Activated T-cell treated with anti-CD3 and anti-CD28 coated beads, Interleukin-2, amount 50 U/mL, for 72 hours (primary cell): Measurements from ENCODE around the gene TFDP2. TPM values are rescaled to one million over a fixed set of nuclear protein-coding genes. Genes with fewer than 3 reads are reported as not detected.
A peak's percentile ranks its signal among the peaks of the same experiment; 100 is the strongest.
"Not testable (repeated sequence)": the region's sequence is repeated elsewhere in the genome, so short reads cannot be mapped to it uniquely, and the experiment has no call there.

Experiments
- ATAC-seq, 2 donors: fragments of 150-1000 bp; cut with Tn5 transposase; replicated peaks in 1 of 2; 2 replicates each; pipeline ENCODE4 v1.10.0; 2021; ENCODE audit warnings: moderate library complexity in 2 of 2, mild to moderate bottlenecking in 1 of 2
- DNase-seq, 2 donors: peaks; one replicate each; pipeline ENCODE4 v3.0.0; 2021 to 2022; ENCODE audit warnings: mixed read lengths in 1 of 2
- H3K27ac Mint-ChIP-seq: one replicate; pipeline ENCODE4 v1.8.0; 2022; ENCODE audit warnings: mild to moderate bottlenecking, moderate library complexity, mixed read lengths
- H3K27me3 Mint-ChIP-seq: one replicate; pipeline ENCODE4 v1.8.0; 2022; ENCODE audit warnings: low read depth, mixed read lengths
- H3K36me3 Mint-ChIP-seq, 2 donors: one replicate each; pipeline ENCODE4 v1.8.0; 2022; ENCODE audit warnings: mixed read lengths in 2 of 2, mild to moderate bottlenecking in 1 of 2; ENCODE audit not compliant: insufficient read depth in 2 of 2
- H3K4me1 Mint-ChIP-seq: one replicate; pipeline ENCODE4 v1.8.0; 2022; ENCODE audit warnings: low read depth, mixed read lengths
- H3K4me3 Mint-ChIP-seq, 2 donors: one replicate each; pipeline ENCODE4 v1.8.0; 2022; ENCODE audit warnings: mild to moderate bottlenecking in 2 of 2, mixed read lengths in 2 of 2, moderate library complexity in 2 of 2
- H3K9me3 Mint-ChIP-seq, 2 donors: one replicate each; pipeline ENCODE4 v1.8.0; 2022; ENCODE audit warnings: mixed read lengths in 2 of 2
- total RNA-seq, 2 donors: library from RNA; stranded (reverse); gene quantifications; one replicate each; pipeline ENCODE4 v1.2.3, GENCODE V29; 2022

TFDP2 gene
- total RNA-seq, 2 donors from 2014 or later: 52.6 to 55.8 TPM

- Mint-ChIP-seq H3K4me1 (peaks cover 5% of the 10 kb centered on the region), H3K4me3 (no peak overlapping the region), H3K27me3 (no peaks in the 10 kb centered on the region), H3K27ac (no peak overlapping the region), H3K9me3 (no peaks in the 10 kb centered on the region), H3K36me3 (no peaks in the 10 kb centered on the region)
- ATAC-seq: no peak
- no peak for DNase-seq
These were observed 156.8 kb downstream of the TFDP2 start for GRCh38 chr3:141992512-141992911.

- Mint-ChIP-seq H3K27me3 (no peaks in the 10 kb centered on the region), H3K9me3 (no peaks in the 10 kb centered on the region), H3K27ac (no peak overlapping the region), H3K4me1 (no peaks in the 10 kb centered on the region), H3K4me3 (no peak overlapping the region), H3K36me3 (no peaks in the 10 kb centered on the region)
- no peak for DNase-seq
- no peak for ATAC-seq
These were observed 162.7 kb downstream of the TFDP2 start for GRCh38 chr3:141986548-141987107.

- Mint-ChIP-seq H3K4me1 (no peaks in the 10 kb centered on the region), H3K27me3 (no peaks in the 10 kb centered on the region), H3K4me3 (no peak overlapping the region), H3K36me3 (peaks cover 1 to 2% of the 10 kb centered on the region in 2 donors), H3K27ac (no peak overlapping the region), H3K9me3 (no peaks in the 10 kb centered on the region)
- DNase-seq (no peak), ATAC-seq (no peak)
These were observed 168.3 kb downstream of the TFDP2 start for GRCh38 chr3:141981084-141981483.

GRCh38 chr3:141979050-141979671 lies 170.2 kb downstream of the TFDP2 start:
- Mint-ChIP-seq H3K9me3 (no peaks in the 10 kb centered on the region), H3K27me3 (no peaks in the 10 kb centered on the region), H3K27ac (no peak overlapping the region), H3K36me3 (peaks cover 1 to 2% of the 10 kb centered on the region in 2 donors), H3K4me3 (no peak overlapping the region), H3K4me1 (no peaks in the 10 kb centered on the region)
- DNase-seq: no peak
- ATAC-seq: peak; percentile 18 to 23

- not testable (repeated sequence) for H3K4me1 Mint-ChIP-seq, H3K36me3 Mint-ChIP-seq, DNase-seq, H3K9me3 Mint-ChIP-seq, H3K27me3 Mint-ChIP-seq, H3K27ac Mint-ChIP-seq, ATAC-seq, H3K4me3 Mint-ChIP-seq
These were observed 174.6 kb downstream of the TFDP2 start for GRCh38 chr3:141974777-141975176.

GRCh38 chr3:141972399-141972798 lies 176.9 kb downstream of the TFDP2 start:
- H3K4me1 Mint-ChIP-seq: peaks cover 4% of the 10 kb centered on the region
- peaks cover 0 to 3% of the 10 kb centered on the region in 2 donors for H3K36me3 Mint-ChIP-seq
- DNase-seq (no peak), ATAC-seq (no peak)
- H3K4me3 Mint-ChIP-seq: no peak overlapping the region
- no peak overlapping the region for H3K27ac Mint-ChIP-seq
- no peaks in the 10 kb centered on the region for H3K9me3 Mint-ChIP-seq
- H3K27me3 Mint-ChIP-seq: no peaks in the 10 kb centered on the region

GRCh38 chr3:141971571-141971970 lies 177.8 kb downstream of the TFDP2 start:
- H3K4me1 Mint-ChIP-seq: peaks cover 4% of the 10 kb centered on the region
- H3K27me3 Mint-ChIP-seq: no peaks in the 10 kb centered on the region
- no peak overlapping the region for H3K4me3 Mint-ChIP-seq
- H3K9me3 Mint-ChIP-seq: no peaks in the 10 kb centered on the region
- H3K27ac Mint-ChIP-seq: no peak overlapping the region
- ATAC-seq (no peak), DNase-seq (no peak)
- H3K36me3 Mint-ChIP-seq: peaks cover 0 to 3% of the 10 kb centered on the region in 2 donors

GRCh38 chr3:141969711-141970110 lies 179.6 kb downstream of the TFDP2 start:
- peaks cover 0 to 3% of the 10 kb centered on the region in 2 donors for H3K36me3 Mint-ChIP-seq
- H3K4me1 Mint-ChIP-seq: peaks cover 4% of the 10 kb centered on the region

GRCh38 chr3:141965471-141965870 lies 183.9 kb downstream of the TFDP2 start:
- no peak for ATAC-seq
- peaks cover 4% of the 10 kb centered on the region for H3K4me1 Mint-ChIP-seq
- no peaks in the 10 kb centered on the region for H3K27me3 Mint-ChIP-seq
- H3K9me3 Mint-ChIP-seq: no peaks in the 10 kb centered on the region
- H3K27ac Mint-ChIP-seq: no peak overlapping the region
- H3K36me3 Mint-ChIP-seq: no peaks in the 10 kb centered on the region
- DNase-seq: no peak
- no peak overlapping the region for H3K4me3 Mint-ChIP-seq

More at GRCh38 chr3:141969711-141970110, 179.6 kb downstream of the TFDP2 start:
- DNase-seq (no peak), ATAC-seq (no peak)
- H3K27me3 Mint-ChIP-seq: no peaks in the 10 kb centered on the region
- H3K27ac Mint-ChIP-seq: no peak overlapping the region
- H3K4me3 Mint-ChIP-seq: no peak overlapping the region
- no peaks in the 10 kb centered on the region for H3K9me3 Mint-ChIP-seq

- H3K9me3 Mint-ChIP-seq: no peaks in the 10 kb centered on the region
- DNase-seq: no peak
- peaks cover 4% of the 10 kb centered on the region for H3K4me1 Mint-ChIP-seq
- no peaks in the 10 kb centered on the region for H3K36me3 Mint-ChIP-seq
- no peak for ATAC-seq
- no peak overlapping the region for H3K4me3 Mint-ChIP-seq
- H3K27me3 Mint-ChIP-seq: no peaks in the 10 kb centered on the region
- no peak overlapping the region for H3K27ac Mint-ChIP-seq
These were observed 186.0 kb downstream of the TFDP2 start for GRCh38 chr3:141963301-141963700.

GRCh38 chr3:141960731-141961130 lies 188.6 kb downstream of the TFDP2 start:
- no peak for ATAC-seq
- no peak for DNase-seq
- Mint-ChIP-seq H3K4me1 (no peaks in the 10 kb centered on the region), H3K27ac (no peak overlapping the region), H3K4me3 (no peak overlapping the region), H3K36me3 (peaks cover 0 to 2% of the 10 kb centered on the region in 2 donors), H3K27me3 (no peaks in the 10 kb centered on the region), H3K9me3 (no peaks in the 10 kb centered on the region)

GRCh38 chr3:141959589-141960554 lies 189.5 kb downstream of the TFDP2 start:
- no peak for DNase-seq
- Mint-ChIP-seq H3K4me1 (peaks cover 6% of the 10 kb centered on the region), H3K9me3 (no peaks in the 10 kb centered on the region), H3K36me3 (peaks cover 0 to 2% of the 10 kb centered on the region in 2 donors), H3K27ac (no peak overlapping the region), H3K27me3 (no peaks in the 10 kb centered on the region), H3K4me3 (no peak overlapping the region)
- no peak for ATAC-seq

GRCh38 chr3:141955175-141955574 lies 194.2 kb downstream of the TFDP2 start:
- peaks cover 0 to 4% of the 10 kb centered on the region in 2 donors for H3K36me3 Mint-ChIP-seq
- ATAC-seq (no peak), DNase-seq (no peak)
- H3K27me3 Mint-ChIP-seq: no peaks in the 10 kb centered on the region
- no peaks in the 10 kb centered on the region for H3K9me3 Mint-ChIP-seq
- H3K4me3 Mint-ChIP-seq: no peak overlapping the region
- no peak overlapping the region for H3K27ac Mint-ChIP-seq
- H3K4me1 Mint-ChIP-seq: peaks cover 9% of the 10 kb centered on the region
